ENCODE results near the gene DOCK3.

DNA sequence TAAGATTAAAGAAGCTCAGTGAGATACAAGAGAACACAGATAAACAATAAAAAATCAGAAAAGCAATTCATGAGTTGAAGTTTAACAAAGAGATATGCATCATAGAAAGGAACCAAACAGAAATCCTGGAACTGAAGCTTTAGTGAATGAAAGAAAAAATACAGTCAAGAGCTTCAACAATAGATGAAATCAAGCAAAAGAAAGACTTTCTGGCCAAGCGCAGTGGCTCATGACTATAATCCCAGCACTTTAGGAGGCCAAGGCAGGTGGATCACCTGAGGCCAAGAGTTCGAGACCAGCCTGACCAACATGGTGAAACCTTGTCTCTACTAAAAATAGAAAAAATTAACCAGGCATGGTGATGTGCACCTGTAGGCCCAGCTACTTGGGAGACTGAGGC lies 408.8 kb downstream of the DOCK3 start:
- TF ChIP-seq EZH2 (IDR thresholded peaks at IDR 0.05) (no peak), POLR2AphosphoS5 (IDR thresholded peaks at IDR 0.05; ENCODE audit: borderline replicate concordance, low read depth, low read length) (no peak), FOXP2 (optimal IDR thresholded peaks at IDR 0.05; ENCODE audit: control extremely low read depth, extremely low read length, insufficient read depth) (no peak)
